Osteocyte (in vitro differentiated cells): ENCODE data around the gene TDRD12. TPM values are rescaled to one million over a fixed set of nuclear protein-coding genes. Genes with fewer than 3 reads are reported as not detected.
"Not testable (repeated sequence)": the region's sequence is repeated elsewhere in the genome, so short reads cannot be mapped to it uniquely, and the experiment has no call there.

Experiments
- DNase-seq: peaks from one replicate; pipeline ENCODE4 v3.0.0; 2021; ENCODE audit warnings: mixed read lengths; ENCODE audit not compliant: unreplicated experiment; ENCODE audit errors: extremely low spot score
- H3K27ac Mint-ChIP-seq: one replicate; pipeline ENCODE4 v1.8.0; 2021; ENCODE audit warnings: mild to moderate bottlenecking, mixed read lengths; ENCODE audit not compliant: unreplicated experiment
- H3K27me3 Mint-ChIP-seq: one replicate; pipeline ENCODE4 v1.8.0; 2021; ENCODE audit warnings: mixed read lengths; ENCODE audit not compliant: unreplicated experiment
- H3K36me3 Mint-ChIP-seq: one replicate; pipeline ENCODE4 v1.8.0; 2021; ENCODE audit warnings: mixed read lengths; ENCODE audit not compliant: unreplicated experiment
- H3K4me1 Mint-ChIP-seq: one replicate; pipeline ENCODE4 v1.8.0; 2021; ENCODE audit warnings: mixed read lengths; ENCODE audit not compliant: unreplicated experiment
- H3K4me3 Mint-ChIP-seq: one replicate; pipeline ENCODE4 v1.8.0; 2021; ENCODE audit warnings: mild to moderate bottlenecking, moderate library complexity, mixed read lengths; ENCODE audit not compliant: unreplicated experiment
- H3K9me3 Mint-ChIP-seq: one replicate; pipeline ENCODE4 v1.8.0; 2021; ENCODE audit warnings: mixed read lengths; ENCODE audit not compliant: unreplicated experiment
- CTCF ChIP-seq: fragments of 200-600 bp; sonication (generic); IDR thresholded peaks from 2 replicates; pipeline ENCODE4 v1.5.0; 2021; ENCODE audit warnings: antibody characterized with exemption, mild to moderate bottlenecking, moderate library complexity
- total RNA-seq: library from RNA; stranded (reverse); gene quantifications from 2 replicates; pipeline ENCODE4 v1.2.1, GENCODE V29; 2021

TDRD12 gene
- total RNA-seq, 1 donor from 2014 or later: 0.11 TPM

DNA sequence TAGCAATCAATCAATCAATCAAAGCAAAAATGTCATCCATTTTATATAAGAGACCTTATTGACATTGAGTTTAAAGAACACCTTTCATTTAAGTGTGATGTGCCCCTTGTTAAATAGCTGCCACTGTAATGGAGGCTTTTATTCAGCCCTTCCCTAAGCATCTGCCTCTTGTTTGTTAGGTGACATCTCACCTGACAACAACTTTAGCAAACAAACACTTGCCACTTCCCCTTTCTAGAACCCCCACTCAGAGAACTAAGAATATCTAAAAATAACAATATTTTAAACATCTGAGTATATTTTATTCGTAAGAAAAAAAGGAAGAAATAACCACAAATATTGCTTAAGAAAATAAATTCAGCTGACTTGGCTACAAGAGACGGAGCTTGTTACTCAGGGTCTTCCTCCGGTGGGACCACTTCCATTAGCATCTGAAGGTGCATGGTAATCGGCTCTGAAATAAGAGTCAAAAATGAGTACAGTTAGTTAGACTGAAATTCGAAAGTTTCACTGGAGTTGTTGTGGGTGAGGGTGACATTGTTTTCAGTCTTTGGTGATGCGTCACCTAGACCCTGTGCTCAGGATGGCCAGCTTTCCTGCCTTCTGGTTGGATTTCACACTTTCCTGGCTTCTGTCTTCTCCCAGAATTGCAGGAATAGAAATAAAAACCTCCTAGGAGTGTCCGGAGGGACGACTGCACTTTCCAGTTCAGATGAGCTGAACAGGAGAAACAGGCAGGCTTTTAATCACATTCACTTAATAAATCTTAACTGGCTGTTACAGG is 110.9 kb downstream of the TDRD12 start:
- Mint-ChIP-seq H3K4me1 (no peaks in the 10 kb centered on the region), H3K9me3 (no peaks in the 10 kb centered on the region), H3K27me3 (no peaks in the 10 kb centered on the region), H3K4me3 (no peak overlapping the region), H3K36me3 (no peaks in the 10 kb centered on the region), H3K27ac (no peak overlapping the region)
- no peak for DNase-seq
- no peak for TF ChIP-seq CTCF

- H3K9me3 Mint-ChIP-seq: no peaks in the 10 kb centered on the region
- H3K4me3 Mint-ChIP-seq: no peak overlapping the region
- H3K4me1 Mint-ChIP-seq: no peaks in the 10 kb centered on the region
- no peak for TF ChIP-seq CTCF
- no peak overlapping the region for H3K27ac Mint-ChIP-seq
- H3K36me3 Mint-ChIP-seq: no peaks in the 10 kb centered on the region
- no peaks in the 10 kb centered on the region for H3K27me3 Mint-ChIP-seq
- no peak for DNase-seq
Measured at GRCh38 chr19:32831611-32832010, 112.0 kb downstream of the TDRD12 start.

- not testable (repeated sequence) for DNase-seq, H3K36me3 Mint-ChIP-seq, H3K4me1 Mint-ChIP-seq, H3K27me3 Mint-ChIP-seq, H3K27ac Mint-ChIP-seq, H3K4me3 Mint-ChIP-seq, H3K9me3 Mint-ChIP-seq
Measured at GRCh38 chr19:32832094-32832493, 112.5 kb downstream of the TDRD12 start.

- H3K4me1 Mint-ChIP-seq, H3K36me3 Mint-ChIP-seq, H3K27ac Mint-ChIP-seq, H3K4me3 Mint-ChIP-seq, H3K27me3 Mint-ChIP-seq, DNase-seq, H3K9me3 Mint-ChIP-seq: not testable (repeated sequence)
Measured at GRCh38 chr19:32832825-32833224, 113.3 kb downstream of the TDRD12 start.

- not testable (repeated sequence) for H3K9me3 Mint-ChIP-seq, H3K27me3 Mint-ChIP-seq, H3K36me3 Mint-ChIP-seq, DNase-seq, H3K4me1 Mint-ChIP-seq, H3K27ac Mint-ChIP-seq, H3K4me3 Mint-ChIP-seq
Measured at GRCh38 chr19:32833388-32833787, 113.8 kb downstream of the TDRD12 start.

GRCh38 chr19:32837531-32837930 is 118.0 kb downstream of the TDRD12 start:
- no peak for TF ChIP-seq CTCF
- H3K4me3 Mint-ChIP-seq: no peak overlapping the region

More at GRCh38 chr19:32837531-32837930, 118.0 kb downstream of the TDRD12 start:
- Mint-ChIP-seq H3K9me3 (no peaks in the 10 kb centered on the region), H3K27ac (no peak overlapping the region), H3K4me1 (no peaks in the 10 kb centered on the region), H3K36me3 (no peaks in the 10 kb centered on the region), H3K27me3 (no peaks in the 10 kb centered on the region)
- no peak for DNase-seq
